GM19239 (cell line): Measurements from ENCODE around the gene PCBD1.

ENCODE experiments used
- DNase-seq: peaks from one replicate; pipeline ENCODE4 v3.0.0; 2011; ENCODE audit warnings: low spot score; ENCODE audit not compliant: insufficient read length
- FAIRE-seq: peaks from 2 replicates; lab custom pipeline; 2011; peaks lifted over from hg19 to GRCh38; lab: Jason Lieb, UNC

Gene PCBD1

DNA sequence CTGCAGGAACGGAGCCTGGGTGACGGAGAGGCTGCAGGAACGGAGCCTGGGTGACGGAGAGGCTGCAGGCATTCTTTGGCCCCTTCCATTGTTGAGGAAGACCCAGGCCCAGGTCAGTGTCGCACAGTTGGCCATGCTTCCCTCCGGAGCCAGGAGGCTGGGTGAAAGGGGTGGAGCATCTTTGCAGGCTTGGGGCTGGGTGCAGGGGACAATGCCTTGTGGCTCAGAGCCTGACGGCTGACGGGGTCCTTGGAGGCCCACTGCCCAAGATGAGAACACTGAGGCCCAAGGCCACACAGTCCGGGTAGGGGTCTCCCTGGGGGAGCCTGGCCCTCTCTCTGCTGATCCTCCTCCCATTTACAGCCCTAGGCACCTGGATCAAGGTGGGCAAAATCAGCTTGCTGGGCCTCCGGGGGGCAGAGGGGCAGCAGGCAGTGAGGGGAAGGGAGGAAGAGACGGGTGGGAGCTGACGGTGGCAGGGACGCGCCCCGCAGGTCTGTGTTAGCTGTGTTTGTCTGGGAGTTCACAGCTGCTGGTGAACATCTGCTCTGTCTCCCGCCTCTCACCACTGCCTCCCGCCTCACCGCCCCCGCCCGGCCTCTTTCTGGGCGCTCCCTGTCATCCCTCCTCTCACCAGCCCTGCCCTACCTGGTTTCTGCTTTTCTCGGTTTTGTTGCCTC, 30.6 kb upstream of the PCBD1 start:
- no peak for FAIRE-seq
- no peak for DNase-seq

DNA sequence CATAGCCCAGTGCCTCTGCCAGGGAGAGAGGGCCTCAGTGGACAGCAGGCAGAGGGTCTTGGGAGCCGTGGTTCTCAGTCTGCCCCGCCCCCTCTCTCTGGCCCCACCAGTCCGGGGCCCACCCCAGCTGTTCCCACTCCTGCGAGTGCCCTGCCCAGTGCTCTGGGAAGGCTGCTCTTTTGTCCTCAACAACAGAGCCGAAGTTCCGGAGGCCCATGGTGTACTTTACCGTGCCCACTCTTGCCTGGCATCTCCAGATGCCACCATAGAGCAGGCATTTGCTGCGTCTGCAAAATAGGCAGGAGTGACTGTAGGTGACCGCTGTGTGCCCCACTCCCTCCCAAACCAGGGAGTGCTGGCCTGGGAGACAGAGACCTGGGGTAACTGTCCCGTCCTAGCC, 29.3 kb upstream of the PCBD1 start:
- DNase-seq, result no peak
- FAIRE-seq, result no peak

DNA sequence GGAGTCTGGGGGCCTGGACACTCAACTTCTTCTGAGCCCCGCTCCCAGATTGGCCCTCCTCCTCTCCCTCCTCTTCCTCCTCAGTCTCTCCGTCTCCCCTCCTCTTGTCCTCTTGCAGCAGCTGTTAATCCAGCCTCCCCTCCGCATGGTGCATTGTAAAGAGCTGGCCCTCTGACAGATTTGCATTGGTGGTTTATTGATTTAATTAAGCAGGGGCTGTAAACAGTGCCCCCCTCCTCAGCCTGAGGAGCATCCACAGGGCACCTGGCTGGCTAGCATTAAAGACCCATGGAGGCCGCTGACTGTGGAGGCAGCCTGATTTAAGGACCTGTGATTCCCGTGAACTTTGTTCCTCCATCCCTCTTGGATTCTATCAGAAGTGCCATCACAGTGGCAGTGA, 28.9 kb upstream of the PCBD1 start:
- FAIRE-seq, result no peak
- DNase-seq, result no peak

DNA sequence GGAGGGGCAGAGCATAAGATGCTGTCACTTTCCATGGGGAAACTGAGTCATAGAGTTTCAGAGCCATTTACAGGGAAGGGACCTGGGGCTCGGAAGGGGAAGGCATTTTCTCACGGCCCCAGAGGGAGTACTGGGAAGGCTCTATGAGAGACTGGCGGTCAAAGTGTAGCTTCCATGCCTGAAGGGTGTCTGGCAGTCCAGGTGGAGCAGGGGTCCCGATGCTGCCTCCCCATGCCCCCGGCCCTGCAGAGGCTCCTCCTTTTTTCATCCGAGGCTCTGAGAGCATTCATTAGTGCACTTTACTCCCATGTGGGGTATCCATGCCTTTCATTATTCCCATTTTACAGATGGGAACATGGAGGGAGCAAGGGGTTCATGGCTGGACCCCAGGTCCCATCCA, 27.9 kb upstream of the PCBD1 start:
- no peak for FAIRE-seq
- DNase-seq, result no peak

DNA sequence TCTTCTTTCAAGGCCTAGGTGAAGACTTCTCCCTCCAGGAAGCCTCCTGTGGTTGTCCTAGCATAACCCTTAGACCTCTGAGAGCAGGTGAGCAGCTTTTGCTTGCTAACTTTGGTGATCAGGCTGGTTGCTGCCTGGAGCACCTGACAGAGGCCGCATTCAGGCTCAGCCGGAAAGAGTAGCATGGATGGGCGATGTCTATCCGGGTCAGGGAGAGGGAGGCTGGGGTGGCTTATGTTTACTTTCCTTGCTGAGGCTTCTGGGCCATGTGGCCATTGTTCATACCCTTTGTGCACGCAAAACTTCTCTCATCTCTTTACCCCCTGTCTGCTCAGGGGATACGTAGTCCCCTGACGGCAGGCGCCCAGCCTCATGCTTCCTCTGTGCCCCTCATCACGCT, 27.4 kb upstream of the PCBD1 start:
- no peak for DNase-seq
- no peak for FAIRE-seq

DNA sequence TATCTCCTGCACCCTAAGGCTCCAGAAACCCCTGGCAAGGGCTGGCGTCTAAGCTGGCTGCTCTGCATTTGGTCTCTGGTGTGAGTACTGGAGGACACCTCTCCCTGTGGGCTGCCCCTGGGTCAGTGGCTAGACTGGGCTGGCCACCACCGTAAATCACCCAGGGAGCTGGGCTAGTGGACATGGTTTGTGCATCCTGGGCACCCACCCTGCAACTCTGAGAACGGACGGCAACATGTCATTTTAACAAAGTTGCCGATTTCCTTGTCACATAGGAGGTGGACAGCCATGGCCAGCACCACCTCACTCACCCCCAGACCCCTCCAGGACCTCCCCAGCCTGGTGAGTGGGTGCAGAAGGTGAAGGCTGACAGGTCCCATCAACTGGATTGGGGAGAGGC, 26.8 kb upstream of the PCBD1 start:
- FAIRE-seq (no peak), DNase-seq (no peak)

DNA sequence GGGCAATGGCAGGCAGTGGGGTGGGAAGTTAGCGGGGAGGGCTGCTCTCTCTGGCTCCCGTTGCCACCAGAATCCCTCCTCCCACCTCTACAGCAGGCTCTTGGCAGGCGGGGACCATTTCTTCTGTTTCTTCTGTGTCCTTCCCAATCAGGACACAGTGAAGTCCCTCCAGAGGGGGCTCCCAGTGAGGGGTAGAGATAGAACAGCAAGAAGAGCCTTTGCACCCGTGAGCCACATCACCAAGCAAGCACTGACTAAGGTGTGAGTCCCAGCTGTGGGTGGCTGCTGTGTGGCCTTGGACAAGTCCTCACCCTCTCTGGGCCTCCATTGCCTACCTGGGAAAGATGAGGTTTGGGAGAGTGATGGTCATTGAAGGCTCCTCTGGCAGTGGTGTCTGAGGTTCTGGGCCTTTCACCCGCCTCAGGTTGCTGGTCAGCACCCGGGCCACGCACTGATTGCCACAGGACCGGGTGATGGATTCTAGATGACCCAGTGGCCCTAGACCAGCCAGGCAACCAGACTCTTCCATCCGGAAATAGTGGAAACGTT, 26.0 kb upstream of the PCBD1 start:
- FAIRE-seq (no peak), DNase-seq (no peak)

DNA sequence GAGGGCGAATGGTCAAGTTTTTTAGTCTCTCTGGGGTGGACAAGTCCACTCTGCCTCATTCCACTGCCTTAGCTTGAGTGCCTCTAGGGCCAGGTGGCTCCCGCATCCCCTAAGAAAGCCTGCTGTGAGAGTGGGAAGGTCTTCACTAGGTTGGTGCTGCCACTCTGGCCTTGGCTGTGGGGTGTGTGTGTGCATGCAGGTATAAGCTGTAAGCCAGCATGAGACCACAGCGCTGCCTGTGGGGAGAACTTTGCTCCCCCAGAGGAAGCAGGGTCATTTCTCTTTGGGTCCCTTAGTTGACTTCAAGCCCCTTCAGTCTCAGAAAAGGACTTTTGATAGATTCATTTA, 25.5 kb upstream of the PCBD1 start:
- DNase-seq, result no peak
- FAIRE-seq, result no peak

DNA sequence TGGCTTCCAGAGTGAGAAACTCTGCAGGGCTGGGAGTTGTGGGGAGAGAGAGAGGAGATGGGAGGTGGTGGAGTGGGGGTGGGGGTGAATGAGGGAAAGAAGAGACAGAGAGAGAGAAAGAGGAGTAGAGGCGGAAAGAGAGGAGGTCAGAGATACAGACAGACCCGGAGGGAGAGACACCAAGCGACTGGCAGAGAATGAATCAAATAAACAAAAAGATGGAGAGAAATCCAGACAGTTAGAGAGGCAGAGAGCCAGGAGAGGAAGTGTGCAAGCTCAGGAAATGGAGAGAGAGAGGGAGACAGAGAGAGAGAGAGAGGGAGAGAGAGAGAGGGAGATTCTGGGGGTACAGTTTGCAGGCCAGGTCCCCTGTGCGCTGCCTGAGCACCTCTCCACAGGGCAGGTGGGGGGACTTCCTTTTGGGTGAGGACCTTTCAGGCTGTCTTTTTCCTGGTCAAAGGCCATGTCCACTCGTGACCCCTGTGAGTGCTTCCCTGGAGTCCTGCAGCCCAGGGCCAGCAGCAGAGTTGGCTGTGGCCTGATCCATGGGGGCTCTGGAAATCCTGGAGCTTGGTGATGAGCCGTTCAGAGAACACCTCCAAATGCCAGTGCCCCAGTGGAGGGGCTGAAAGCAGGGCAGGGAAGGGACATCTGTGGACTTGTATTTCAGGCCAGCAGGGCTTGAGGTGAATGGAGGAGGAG, 25.0 kb upstream of the PCBD1 start:
- DNase-seq (no peak), FAIRE-seq (no peak)

DNA sequence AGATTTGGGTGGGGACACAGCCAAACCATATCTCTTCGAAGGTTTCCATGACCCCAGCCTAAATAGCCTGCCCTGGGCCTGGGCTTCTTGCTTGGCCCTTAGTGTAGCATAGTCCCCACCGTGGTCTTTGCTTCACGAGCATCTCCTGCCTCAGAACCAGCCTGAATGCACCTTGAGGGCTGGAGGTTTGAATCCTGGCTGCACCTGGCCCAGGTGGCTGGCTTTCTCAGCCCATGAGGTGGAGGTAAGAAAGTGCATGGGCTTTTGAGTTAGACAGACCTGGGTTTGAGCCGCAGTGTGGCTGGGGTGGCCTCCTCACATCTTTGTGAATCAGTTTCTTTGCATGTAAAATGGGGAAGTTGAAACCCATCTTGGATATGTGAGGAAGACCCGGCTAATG, 24.2 kb upstream of the PCBD1 start:
- no peak for FAIRE-seq

DNA sequence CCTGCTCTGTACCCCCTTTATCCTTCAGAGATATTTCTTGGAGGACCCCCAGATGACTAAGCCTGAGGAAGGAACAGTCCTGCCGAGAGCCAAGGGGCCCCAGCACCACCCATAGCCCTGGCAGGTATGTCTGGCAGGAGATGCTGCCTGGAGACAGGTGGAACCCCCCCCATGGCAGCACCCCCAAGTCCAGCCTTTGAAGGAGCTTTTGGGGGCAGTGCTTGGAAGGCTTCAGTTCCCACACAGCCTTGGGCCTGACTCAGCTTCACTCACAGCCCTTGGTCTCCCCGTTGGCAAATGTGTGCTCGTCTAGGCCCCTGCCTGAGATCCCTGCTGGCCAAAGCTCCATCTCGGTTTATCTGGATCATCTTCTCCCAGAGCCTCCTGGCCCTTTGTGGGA, 23.0 kb upstream of the PCBD1 start:
- no peak for FAIRE-seq

More for the DNA sequence above, 24.2 kb upstream of the PCBD1 start:
- DNase-seq, result no peak

DNA sequence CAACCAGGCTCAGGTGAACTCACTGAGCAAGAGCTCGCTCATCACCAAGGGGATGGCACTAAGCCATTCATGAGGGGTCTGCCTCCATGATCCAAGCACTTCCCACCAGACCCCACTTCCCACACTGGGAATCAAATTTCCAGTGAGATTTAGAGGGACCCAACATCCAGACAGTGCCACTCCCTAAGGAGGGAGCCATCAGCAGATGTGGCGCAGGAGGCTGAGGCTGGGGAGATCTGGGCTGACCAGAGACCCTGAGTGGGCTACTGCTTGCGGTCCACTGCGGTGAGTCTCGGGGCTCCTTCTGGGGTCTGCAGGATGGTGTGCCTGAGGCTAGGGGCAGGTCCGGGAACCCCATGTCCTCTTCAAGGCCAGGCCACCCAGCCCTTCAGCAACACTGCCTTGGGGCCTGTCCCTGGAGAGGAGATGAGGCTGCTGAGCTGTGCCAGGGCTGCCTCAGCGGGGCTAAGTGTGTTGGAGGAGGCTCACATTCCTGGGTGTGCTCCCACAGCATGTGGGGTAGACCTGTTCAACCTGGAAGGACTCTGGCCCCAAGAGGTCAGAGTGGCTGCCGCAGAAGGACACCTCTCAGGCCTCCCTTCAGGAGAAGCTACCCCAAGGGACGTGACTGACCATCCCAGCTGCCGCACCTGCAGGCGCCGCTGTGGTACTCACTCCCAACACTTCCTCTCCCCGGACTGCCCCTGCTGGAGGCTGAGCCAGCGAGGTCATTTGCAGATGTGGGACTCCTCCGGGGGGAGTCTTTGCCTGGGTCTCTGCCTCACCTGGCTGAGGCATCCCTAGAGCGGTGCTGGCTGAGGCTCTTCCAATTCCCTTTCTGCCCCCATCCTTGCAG, 22.3 kb upstream of the PCBD1 start:
- no peak for FAIRE-seq

More for the DNA sequence above, 23.0 kb upstream of the PCBD1 start:
- DNase-seq, result no peak

DNA sequence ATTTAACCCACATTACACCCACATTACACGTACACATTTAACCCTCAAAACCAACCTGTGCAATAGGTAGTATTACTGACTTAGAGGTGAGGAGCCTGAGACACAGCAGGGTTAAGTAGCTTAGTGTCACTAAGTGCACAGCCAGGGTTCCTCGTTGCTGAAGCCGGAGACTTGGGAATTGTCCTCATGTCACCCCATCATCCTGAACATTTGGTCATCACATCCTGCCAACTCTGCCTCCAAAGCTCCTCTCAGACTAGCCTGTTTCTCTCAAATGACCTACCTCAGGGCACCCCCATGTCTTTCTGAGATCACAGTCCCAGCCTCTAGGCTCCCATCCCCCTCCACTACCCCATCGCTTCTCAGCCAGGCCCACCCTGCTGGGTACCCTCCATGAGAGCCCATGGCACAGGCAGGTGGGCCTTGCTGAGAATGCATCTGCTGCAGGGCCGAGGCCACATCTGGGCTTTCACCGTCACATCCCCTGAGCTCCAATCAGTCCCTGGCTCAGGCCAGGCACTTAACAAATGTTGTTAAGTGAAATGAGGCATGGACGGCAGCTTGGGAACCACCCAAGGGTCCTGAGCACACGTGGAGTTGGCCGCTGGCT, 21.1 kb upstream of the PCBD1 start:
- FAIRE-seq (no peak), DNase-seq (no peak)

More for the DNA sequence above, 22.3 kb upstream of the PCBD1 start:
- DNase-seq, result no peak

DNA sequence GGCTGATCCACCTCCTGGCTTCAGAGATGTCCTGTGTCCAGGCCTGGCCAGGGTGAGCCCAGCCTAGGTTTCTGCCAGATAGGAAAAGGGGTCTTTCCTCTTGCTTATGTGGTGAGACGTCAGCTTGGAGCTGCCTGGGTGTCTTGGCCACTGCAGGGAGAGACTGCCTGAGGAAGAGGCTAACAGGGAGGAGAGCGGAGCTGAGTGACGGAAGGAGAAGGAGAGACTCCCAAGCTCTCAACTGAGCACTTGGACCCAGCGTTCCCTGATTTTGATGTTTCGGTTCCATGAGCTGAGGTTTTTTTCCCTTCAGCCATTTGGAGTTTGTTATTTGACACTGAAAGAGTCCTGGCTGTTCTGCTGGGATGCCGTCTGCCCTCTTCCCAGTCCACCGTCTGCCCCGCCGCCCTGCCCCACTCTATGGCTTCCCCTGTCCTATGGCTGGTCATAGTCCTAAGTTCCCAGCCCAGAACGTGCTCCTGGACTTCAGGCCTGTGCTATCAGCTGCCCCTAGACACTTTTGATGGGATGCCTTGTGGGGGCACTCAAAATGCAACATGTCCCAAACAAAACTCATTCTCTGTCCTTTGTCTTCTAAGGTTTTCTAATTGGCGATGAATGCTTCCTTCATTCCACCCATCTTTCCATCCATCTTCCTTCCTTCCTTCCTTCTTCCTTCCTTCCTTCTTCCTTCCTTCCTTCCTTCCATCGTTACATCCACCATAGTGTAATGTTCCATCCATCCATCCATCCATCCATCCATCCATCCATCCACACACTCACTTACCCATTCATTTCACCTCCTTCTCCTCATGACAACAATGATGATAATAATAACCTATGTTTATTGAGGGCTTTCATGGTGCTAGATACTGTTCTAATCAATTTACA, 20.3 kb upstream of the PCBD1 start:
- no peak for DNase-seq
- no peak for FAIRE-seq

DNA sequence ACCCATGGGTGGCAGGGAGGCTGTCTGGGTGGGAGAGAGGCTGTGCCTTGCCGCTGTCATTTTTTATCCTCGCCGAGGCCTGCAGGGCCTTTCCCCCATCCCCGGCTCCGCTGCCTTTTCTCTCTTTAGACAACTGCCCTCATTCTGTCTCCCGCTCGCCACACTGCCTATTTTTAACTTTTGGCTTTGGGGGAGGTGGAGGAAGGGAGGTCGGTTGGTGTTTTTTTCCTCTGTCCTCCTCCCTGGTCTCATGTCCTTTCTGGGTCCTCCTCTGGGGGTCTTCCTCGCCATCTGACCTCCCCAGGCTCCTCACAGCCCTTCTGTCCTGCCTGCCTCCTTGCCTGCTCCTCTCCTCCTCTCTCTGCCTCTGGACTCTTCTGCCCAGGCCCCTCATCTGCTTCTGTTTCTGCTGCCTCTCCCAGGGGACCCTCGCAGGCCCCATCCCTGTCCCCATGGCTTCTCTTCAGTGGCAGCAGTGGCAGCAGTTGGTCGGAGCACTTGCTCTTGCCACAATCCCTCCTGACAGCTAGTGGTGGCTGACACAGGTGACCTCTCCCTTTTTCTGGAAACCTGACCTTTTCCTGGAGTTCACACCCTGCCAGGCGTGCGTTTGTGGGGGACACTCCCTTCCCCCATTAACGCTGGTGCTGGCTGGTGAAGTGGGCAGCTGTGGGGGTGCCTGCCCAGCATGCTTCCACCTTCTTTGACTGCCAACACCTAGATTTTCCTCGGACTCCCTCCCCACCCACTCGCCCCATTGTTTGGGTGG, 19.5 kb upstream of the PCBD1 start:
- no peak for DNase-seq
- FAIRE-seq, result no peak

DNA sequence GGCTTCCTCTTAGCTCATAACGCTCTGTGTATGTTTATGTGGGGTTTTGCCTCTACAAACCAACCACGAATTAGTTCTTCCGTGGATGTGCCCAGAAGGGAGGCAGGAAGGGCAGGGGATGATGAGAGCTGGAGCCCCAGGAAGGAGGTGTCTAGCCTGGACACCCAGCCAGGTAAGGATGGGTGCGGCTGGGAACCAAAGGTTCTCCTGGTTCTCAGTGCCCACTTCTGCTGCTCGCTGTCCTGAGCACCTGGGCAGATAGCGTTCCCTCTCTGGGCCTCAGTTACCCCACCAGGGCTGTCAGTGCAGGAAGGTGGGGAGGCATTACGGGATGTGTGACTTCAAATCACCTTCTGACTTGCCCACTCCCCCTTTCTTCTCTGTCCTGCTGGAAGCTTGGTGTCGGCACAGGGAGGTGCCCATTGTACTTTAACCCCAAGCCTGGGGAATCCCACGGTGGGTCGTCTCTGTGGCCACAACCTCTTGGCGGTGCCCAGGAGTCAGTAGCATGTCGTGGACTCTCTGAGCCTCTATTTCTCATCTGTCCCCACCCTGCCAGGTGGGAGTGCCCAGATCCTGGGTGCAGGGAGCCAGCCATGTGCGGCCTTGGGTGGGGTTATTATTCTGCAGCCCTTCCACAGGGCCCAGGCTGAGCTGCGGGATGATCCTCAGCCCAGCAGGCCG, 18.7 kb upstream of the PCBD1 start:
- no peak for FAIRE-seq

DNA sequence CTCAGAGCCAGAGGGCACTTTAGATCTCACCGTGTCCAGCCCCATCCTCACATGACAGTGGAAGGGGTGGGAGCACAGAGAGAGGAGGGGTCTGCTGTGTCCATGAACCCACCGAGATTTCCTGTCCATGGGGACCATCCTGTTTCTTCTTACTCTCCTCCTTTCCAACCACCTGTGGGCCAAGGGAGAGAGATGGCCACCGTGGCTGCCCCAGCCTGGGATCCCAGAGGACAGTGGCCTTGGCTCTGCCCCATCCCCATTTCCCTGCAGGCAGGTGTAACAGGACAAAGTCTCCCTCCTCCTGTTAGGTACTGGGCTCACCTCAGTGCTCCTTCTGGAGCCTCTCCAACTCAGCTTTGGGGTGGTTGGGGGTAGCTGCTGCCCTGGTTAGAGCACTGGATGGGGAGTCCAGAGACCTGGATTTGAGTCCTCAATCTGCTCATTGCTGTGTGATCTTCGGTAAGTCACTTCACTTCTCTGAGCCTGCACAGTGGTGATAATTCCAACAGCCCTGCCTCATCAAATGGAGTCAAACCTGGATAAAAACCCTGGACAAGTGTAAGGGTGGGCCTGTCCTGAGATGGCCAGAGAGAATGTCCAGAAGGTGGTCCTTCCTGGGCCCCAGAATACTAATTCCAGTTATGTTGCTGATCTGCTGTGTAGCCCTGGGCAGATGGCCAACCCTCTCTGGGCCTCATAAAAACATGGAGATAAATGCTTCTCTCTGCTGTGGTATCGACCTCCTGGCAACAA, 17.8 kb upstream of the PCBD1 start:
- DNase-seq (no peak), FAIRE-seq (no peak)

More for the DNA sequence above, 18.7 kb upstream of the PCBD1 start:
- no peak for DNase-seq
